Fibroblast of lung (primary cell): Measurements from ENCODE around the gene HMX3. TPM values are rescaled to one million over a fixed set of nuclear protein-coding genes. Genes with fewer than 3 reads are reported as not detected.

Experiments used
- DNase-seq, 2 donors: peaks; one replicate each; pipeline versions ENCODE4 v3.0.0 to v3.0.0-alpha.2; 2010; ENCODE audit warnings: low read depth in 2 of 2
- H2AFZ ChIP-seq: 2 replicates; pipeline ENCODE4 v1.5.1; 2012; ENCODE audit warnings: low read length, control low read depth, inconsistent platforms
- H3K27ac ChIP-seq: 2 replicates; pipeline ENCODE4 v1.5.1; 2011; ENCODE audit warnings: low read length, control low read depth; ENCODE audit not compliant: insufficient read depth
- H3K27me3 ChIP-seq: 2 replicates; pipeline ENCODE4 v1.5.1; 2011; ENCODE audit warnings: mild to moderate bottlenecking, low read length; ENCODE audit not compliant: control insufficient read depth, insufficient read depth
- H3K36me3 ChIP-seq: 2 replicates; pipeline ENCODE4 v1.5.1; 2011; ENCODE audit warnings: low read length; ENCODE audit not compliant: control insufficient read depth, insufficient read depth
- H3K4me1 ChIP-seq: 2 replicates; pipeline ENCODE4 v1.5.1; 2011; ENCODE audit warnings: low read length; ENCODE audit not compliant: control insufficient read depth, insufficient read depth; ENCODE audit errors: extremely low read depth
- H3K4me2 ChIP-seq: 2 replicates; pipeline ENCODE4 v1.5.1; 2011; ENCODE audit warnings: low read length, control low read depth; ENCODE audit not compliant: insufficient read depth; ENCODE audit errors: extremely low read depth
- H3K4me3 ChIP-seq, 4 experiments: fragments of 200-600 bp in 1 of 4; sonication (generic) in 1 of 4; replicated peaks in 1 of 4; 2 replicates each; pipeline ENCODE4 v1.5.1; 2011 to 2016; ENCODE audit warnings: low read length in 4 of 4, low read depth in 3 of 4, mild to moderate bottlenecking in 3 of 4, control low read depth in 2 of 4, inconsistent platforms in 1 of 4, mixed read lengths in 1 of 4; ENCODE audit not compliant: insufficient read depth in 1 of 4; ENCODE audit errors: control extremely low read depth in 1 of 4
- H3K79me2 ChIP-seq: 2 replicates; pipeline ENCODE4 v1.5.1; 2012; ENCODE audit warnings: mild to moderate bottlenecking, low read length, inconsistent platforms; ENCODE audit not compliant: control insufficient read depth, insufficient read depth
- H3K9ac ChIP-seq: 2 replicates; pipeline ENCODE4 v1.5.1; 2011; ENCODE audit warnings: mild to moderate bottlenecking, low read length, control low read depth; ENCODE audit not compliant: insufficient read depth
- H3K9me3 ChIP-seq: 2 replicates; pipeline ENCODE4 v1.5.1; 2012; ENCODE audit warnings: low read depth, low read length; ENCODE audit not compliant: control insufficient read depth, insufficient read depth
- H4K20me1 ChIP-seq: 2 replicates; pipeline ENCODE4 v1.5.1; 2011; ENCODE audit warnings: low read length; ENCODE audit not compliant: control insufficient read depth, insufficient read depth; ENCODE audit errors: extremely low read depth
- CTCF ChIP-seq, 2 donors: IDR thresholded peaks in 1 of 2; conservative IDR thresholded peaks in 1 of 2; 1 replicate in 1 of 2; 2 replicates in 1 of 2; pipeline ENCODE4 v1.5.1; 2011 to 2012; ENCODE audit warnings: low read length in 2 of 2, control low read depth in 1 of 2, inconsistent platforms in 1 of 2, low read depth in 1 of 2, mild to moderate bottlenecking in 1 of 2
- EZH2 ChIP-seq: IDR thresholded peaks from 2 replicates; pipeline ENCODE4 v1.5.1; 2012; ENCODE audit warnings: low read length, control low read depth, mild to moderate bottlenecking; ENCODE audit errors: missing control alignments
- polyA plus RNA-seq, 2 donors: library from polyadenylated mRNA; depleted of rRNA in 1 of 2; stranded (reverse) in 1 of 2; unstranded in 1 of 2; fragments of >200 nt; gene quantifications; 2 replicates each; pipeline ENCODE4 v1.2.1, GENCODE V29; 2011 to 2012; ENCODE audit warnings: missing spikeins in 1 of 2
- total RNA-seq: library from RNA; depleted of rRNA; stranded (reverse); fragments of >200 nt; gene quantifications from 2 replicates; pipeline ENCODE4 v1.2.1, GENCODE V29; 2014

Gene HMX3
- total and polyA plus RNA-seq, 2 donors (not counting 1 experiment from before 2014, with no cell fraction given) = not detected

- DNase-seq = no peak
- H3K27ac ChIP-seq = no peak overlapping the region
- H4K20me1 ChIP-seq = no peaks in the 10 kb centered on the region
- H3K4me2 ChIP-seq = no peak overlapping the region
- TF ChIP-seq EZH2 = no peak
- TF ChIP-seq CTCF (conservative IDR thresholded peaks at IDR 0.05 in 1 of 2, IDR thresholded peaks at IDR 0.05 in 1 of 2; ENCODE audit: low read depth in 1 of 2, low read length in 2 of 2) = no peak
- no peaks in the 10 kb centered on the region for H3K79me2 ChIP-seq
- H3K27me3 ChIP-seq = peaks cover 2% of the 10 kb centered on the region
- no peaks in the 10 kb centered on the region for H3K9me3 ChIP-seq
- no peak overlapping the region for H3K4me3 ChIP-seq
- no peak overlapping the region for H2AFZ ChIP-seq
- H3K36me3 ChIP-seq = no peaks in the 10 kb centered on the region
- H3K9ac ChIP-seq = no peak overlapping the region
- H3K4me1 ChIP-seq = no peaks in the 10 kb centered on the region
Observed at GRCh38 chr10:123126246-123126645, 9.5 kb upstream of the HMX3 start.

GRCh38 chr10:123129618-123130271, 6.0 kb upstream of the HMX3 start:
- Histone ChIP-seq H3K9ac (no peak overlapping the region), H3K36me3 (no peaks in the 10 kb centered on the region), H3K27ac (no peak overlapping the region), H3K4me3 (no peak overlapping the region), H2AFZ (no peak overlapping the region), H3K9me3 (no peaks in the 10 kb centered on the region), H3K79me2 (no peaks in the 10 kb centered on the region), H4K20me1 (no peaks in the 10 kb centered on the region), H3K4me1 (peaks cover 5% of the 10 kb centered on the region), H3K27me3 (peaks cover 35% of the 10 kb centered on the region), H3K4me2 (no peak overlapping the region)
- TF ChIP-seq CTCF (conservative IDR thresholded peaks at IDR 0.05 in 1 of 2, IDR thresholded peaks at IDR 0.05 in 1 of 2; ENCODE audit: low read depth in 1 of 2, low read length in 2 of 2) = no peak
- no peak for TF ChIP-seq EZH2
- DNase-seq = no peak

GRCh38 chr10:123132576-123133477, 2.9 kb upstream of the HMX3 start:
- Histone ChIP-seq H3K4me2 (peak overlapping the region; percentile 76), H3K36me3 (no peaks in the 10 kb centered on the region), H3K9me3 (no peaks in the 10 kb centered on the region), H3K9ac (no peak overlapping the region), H3K27me3 (peaks cover 64% of the 10 kb centered on the region), H4K20me1 (no peaks in the 10 kb centered on the region), H3K79me2 (no peaks in the 10 kb centered on the region), H3K4me1 (peaks cover 5% of the 10 kb centered on the region), H3K4me3 (peak overlapping the region in 3 of 4 experiments; percentile 19 to 46 (median 30)), H2AFZ (peak overlapping the region; percentile 74), H3K27ac (no peak overlapping the region)
- DNase-seq = peak; percentile 62 to 84
- TF ChIP-seq EZH2 (no peak), CTCF (conservative IDR thresholded peaks at IDR 0.05 in 1 of 2, IDR thresholded peaks at IDR 0.05 in 1 of 2; ENCODE audit: low read depth in 1 of 2, low read length in 2 of 2) (peak; percentile 90 to 95)
